ENCODE results near the gene HTT-AS. TPM values are rescaled to one million over a fixed set of nuclear protein-coding genes. Genes with fewer than 3 reads are reported as not detected.

Gene HTT-AS
- total RNA-seq, result not detected

- Histone ChIP-seq H3K4me1 (peaks cover 29% of the 10 kb centered on the region), H3K27ac (peak within 1 kb of the TSS; percentile 94), H3K36me3 (no peaks in the 10 kb centered on the region), H3K27me3 (no peaks in the 10 kb centered on the region), H3K4me3 (peak within 1 kb of the TSS; percentile 84), H3K9me3 (no peaks in the 10 kb centered on the region)
- peak in 1 of 2 donors; percentile 75 for TF ChIP-seq POLR2A (IDR thresholded peaks at IDR 0.05)
- no peak for TF ChIP-seq EP300 (IDR thresholded peaks at IDR 0.05)
- TF ChIP-seq POLR2AphosphoS5 (IDR thresholded peaks at IDR 0.05), result peak in 1 of 3 donors; percentile 49
- TF ChIP-seq CTCF (IDR thresholded peaks at IDR 0.05), result peak in 1 of 2 donors; percentile 11
- DNase-seq (ENCODE audit: low spot score in 2 of 2), result peak; percentile 98 to 99
- WGBS, result 8% methylated on average over 5 of the region's 81 CpGs
Measured at GRCh38 chr4:3074078-3074845, at the start of gene HTT-AS, which contains the start of gene HTT. Gene HTT-AS (minus strand): TSS chr4:3074538. Gene HTT (plus strand): TSS chr4:3074681. CDS start chr4:3074826, 145 bp downstream.

- Histone ChIP-seq H3K4me1 (no peaks in the 10 kb centered on the region), H3K9me3 (no peaks in the 10 kb centered on the region), H3K27ac (no peak overlapping the region), H3K36me3 (peaks cover 73% of the 10 kb centered on the region), H3K27me3 (no peaks in the 10 kb centered on the region), H3K4me3 (no peak overlapping the region)
- TF ChIP-seq EP300 (IDR thresholded peaks at IDR 0.05) (no peak), CTCF (IDR thresholded peaks at IDR 0.05) (no peak), POLR2AphosphoS5 (IDR thresholded peaks at IDR 0.05) (no peak), POLR2A (IDR thresholded peaks at IDR 0.05) (no peak)
- DNase-seq (ENCODE audit: low spot score in 2 of 2), result no peak
- WGBS, result 66% methylated on average over 3 of the region's 3 CpGs
Measured at GRCh38 chr4:3123181-3123671, 48.9 kb upstream of the HTT-AS start.

- 67% methylated on average over 9 of the region's 9 CpGs for WGBS
- no peaks in the 10 kb centered on the region for H3K27me3 ChIP-seq
- H3K27ac ChIP-seq, result no peak overlapping the region
- H3K9me3 ChIP-seq, result no peaks in the 10 kb centered on the region
- TF ChIP-seq POLR2AphosphoS5 (IDR thresholded peaks at IDR 0.05) (no peak), POLR2A (IDR thresholded peaks at IDR 0.05) (no peak)
- no peaks in the 10 kb centered on the region for H3K4me1 ChIP-seq
- no peak for DNase-seq (ENCODE audit: low spot score in 2 of 2)
- H3K4me3 ChIP-seq, result no peak overlapping the region
- H3K36me3 ChIP-seq, result peaks cover 70% of the 10 kb centered on the region
Measured at GRCh38 chr4:3122081-3122563, 47.8 kb upstream of the HTT-AS start.

- peaks cover 70% of the 10 kb centered on the region for H3K36me3 ChIP-seq
- no peaks in the 10 kb centered on the region for H3K9me3 ChIP-seq
- TF ChIP-seq POLR2AphosphoS5 (IDR thresholded peaks at IDR 0.05) (no peak), POLR2A (IDR thresholded peaks at IDR 0.05) (no peak), EP300 (IDR thresholded peaks at IDR 0.05) (no peak), CTCF (IDR thresholded peaks at IDR 0.05) (no peak)
- no peak overlapping the region for H3K27ac ChIP-seq
- H3K4me1 ChIP-seq, result no peaks in the 10 kb centered on the region
- no peak overlapping the region for H3K4me3 ChIP-seq
- WGBS, result 100% methylated on average over 2 of the region's 2 CpGs
- no peak for DNase-seq (ENCODE audit: low spot score in 2 of 2)
- no peaks in the 10 kb centered on the region for H3K27me3 ChIP-seq
Measured at GRCh38 chr4:3121596-3121995, 47.3 kb upstream of the HTT-AS start.

GRCh38 chr4:3121110-3121509 lies 46.8 kb upstream of the HTT-AS start:
- H3K27ac ChIP-seq, result no peak overlapping the region
- H3K36me3 ChIP-seq, result peaks cover 70% of the 10 kb centered on the region
- 96% methylated on average over 9 of the region's 9 CpGs for WGBS

More at GRCh38 chr4:3121110-3121509, 46.8 kb upstream of the HTT-AS start:
- no peaks in the 10 kb centered on the region for H3K4me1 ChIP-seq
- H3K4me3 ChIP-seq, result no peak overlapping the region
- H3K27me3 ChIP-seq, result no peaks in the 10 kb centered on the region
- DNase-seq (ENCODE audit: low spot score in 2 of 2), result no peak
- TF ChIP-seq POLR2A (IDR thresholded peaks at IDR 0.05), result no peak
- TF ChIP-seq POLR2AphosphoS5 (IDR thresholded peaks at IDR 0.05), result no peak
- TF ChIP-seq EP300 (IDR thresholded peaks at IDR 0.05), result no peak
- no peak for TF ChIP-seq CTCF (IDR thresholded peaks at IDR 0.05)
- no peaks in the 10 kb centered on the region for H3K9me3 ChIP-seq

All from suprapubic skin (tissue), 4 donors.